BE2C (cell line): ENCODE data around the gene ZNF362.

ENCODE experiments used
- DNase-seq: peaks from one replicate; pipeline ENCODE4 v3.0.0-alpha.2; 2020
- H3K27me3 ChIP-seq: fragments of 250-450 bp; sonication (Bioruptor Pico); 2 replicates; pipeline ENCODE4 v1.5.1; 2020; ENCODE audit warnings: mild to moderate bottlenecking
- H3K36me3 ChIP-seq: fragments of 250-450 bp; sonication (Bioruptor Pico); 2 replicates; pipeline ENCODE4 v1.5.1; 2020; ENCODE audit warnings: mild to moderate bottlenecking
- H3K4me1 ChIP-seq: fragments of 250-450 bp; sonication (Bioruptor Pico); 2 replicates; pipeline ENCODE4 v1.5.1; 2020
- H3K4me3 ChIP-seq: 2 replicates; pipeline ENCODE4 v1.5.1; 2011; ENCODE audit warnings: low read depth, low read length
- H3K9me3 ChIP-seq: fragments of 250-450 bp; sonication (Bioruptor Pico); 2 replicates; pipeline ENCODE4 v1.5.1; 2020
- CTCF ChIP-seq: IDR thresholded peaks from 2 replicates; pipeline ENCODE4 v1.5.1; 2012; ENCODE audit warnings: mild to moderate bottlenecking, low read depth, low read length

ZNF362 gene

DNA sequence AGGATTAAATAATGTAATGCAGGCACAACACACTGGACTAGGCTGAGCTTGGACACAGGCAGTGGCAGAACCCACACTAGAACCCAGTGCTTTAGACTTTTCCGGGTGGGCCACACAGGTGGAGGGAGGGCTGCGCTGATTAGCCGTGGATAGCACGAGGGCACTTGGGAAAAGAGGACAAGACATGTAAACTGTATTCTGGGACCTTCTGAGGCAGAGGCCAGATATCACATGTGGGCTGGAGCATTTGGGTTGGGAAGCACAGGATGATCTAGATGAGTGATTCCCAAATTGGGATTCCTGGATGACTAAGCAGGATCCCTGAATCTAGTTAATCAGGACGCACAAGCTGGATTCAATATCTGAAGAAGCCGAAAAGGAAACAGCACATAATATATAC is 84.9 kb downstream of the ZNF362 start:
- no peaks in the 10 kb centered on the region for H3K36me3 ChIP-seq
- peaks cover 9% of the 10 kb centered on the region; the same call in 1 of the 2 replicates for H3K4me1 ChIP-seq
- no peak for TF ChIP-seq CTCF
- H3K4me3 ChIP-seq, result no peak overlapping the region
- H3K27me3 ChIP-seq, result no peaks in the 10 kb centered on the region
- H3K9me3 ChIP-seq, result no peaks in the 10 kb centered on the region
- no peak for DNase-seq

DNA sequence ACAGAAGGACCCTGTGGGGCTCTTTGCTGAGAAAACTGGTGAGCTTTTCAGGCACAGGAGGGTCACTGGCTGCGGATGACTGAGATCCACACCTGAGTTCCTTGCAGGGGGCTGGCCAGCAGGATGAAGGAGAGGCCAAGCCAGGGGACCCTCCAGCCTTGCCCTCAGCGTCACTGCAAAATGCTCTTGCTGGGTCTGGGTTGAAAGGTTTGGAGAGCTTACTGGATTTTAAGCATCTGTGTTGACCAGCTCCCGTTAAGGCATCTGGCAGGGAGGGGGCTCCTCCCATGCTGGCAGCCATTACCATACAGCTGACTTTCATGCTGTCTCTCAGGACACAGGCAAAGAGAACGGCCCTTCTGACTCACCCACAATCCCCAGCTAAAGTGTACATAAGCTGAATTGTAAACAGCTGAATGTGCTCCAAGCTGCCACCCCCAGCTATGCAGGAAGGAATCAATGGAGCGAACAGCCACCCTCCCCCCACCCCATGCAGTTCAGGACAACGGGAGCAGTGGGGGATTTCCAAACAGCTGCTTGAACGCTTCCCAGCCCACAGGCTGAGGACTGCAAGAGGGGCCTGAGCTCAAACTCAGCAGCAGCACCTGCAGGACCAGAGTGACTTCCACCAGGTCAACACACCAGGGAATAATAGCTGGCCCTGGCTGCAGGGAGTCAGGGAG is 85.9 kb downstream of the ZNF362 start:
- H3K4me1 ChIP-seq, result peaks cover 9% of the 10 kb centered on the region; the same call in 1 of the 2 replicates
- H3K27me3 ChIP-seq, result no peaks in the 10 kb centered on the region
- TF ChIP-seq CTCF, result no peak
- H3K4me3 ChIP-seq, result no peak overlapping the region
- H3K9me3 ChIP-seq, result no peaks in the 10 kb centered on the region
- no peaks in the 10 kb centered on the region for H3K36me3 ChIP-seq
- peak; percentile 43 for DNase-seq

- no peaks in the 10 kb centered on the region for H3K9me3 ChIP-seq
- peaks cover 9% of the 10 kb centered on the region; the same call in 1 of the 2 replicates for H3K4me1 ChIP-seq
- no peaks in the 10 kb centered on the region for H3K36me3 ChIP-seq
- no peak for TF ChIP-seq CTCF
- no peaks in the 10 kb centered on the region for H3K27me3 ChIP-seq
- H3K4me3 ChIP-seq, result no peak overlapping the region
- DNase-seq, result no peak
Measured at GRCh38 chr1:33343539-33343938, 87.2 kb downstream of the ZNF362 start.

- DNase-seq, result no peak
- Histone ChIP-seq H3K4me3 (no peak overlapping the region), H3K4me1 (peaks cover 9% of the 10 kb centered on the region; the same call in 1 of the 2 replicates), H3K27me3 (no peaks in the 10 kb centered on the region), H3K36me3 (no peaks in the 10 kb centered on the region), H3K9me3 (no peaks in the 10 kb centered on the region)
- no peak for TF ChIP-seq CTCF
Measured at GRCh38 chr1:33344896-33345560, 88.7 kb downstream of the ZNF362 start.

- no peak for TF ChIP-seq CTCF
- H3K27me3 ChIP-seq, result no peaks in the 10 kb centered on the region
- no peak for DNase-seq
- no peaks in the 10 kb centered on the region for H3K9me3 ChIP-seq
- H3K36me3 ChIP-seq, result no peaks in the 10 kb centered on the region
- peaks cover 9% of the 10 kb centered on the region; the same call in 1 of the 2 replicates for H3K4me1 ChIP-seq
- no peak overlapping the region for H3K4me3 ChIP-seq
Measured at GRCh38 chr1:33346533-33346926, 90.2 kb downstream of the ZNF362 start.

DNA sequence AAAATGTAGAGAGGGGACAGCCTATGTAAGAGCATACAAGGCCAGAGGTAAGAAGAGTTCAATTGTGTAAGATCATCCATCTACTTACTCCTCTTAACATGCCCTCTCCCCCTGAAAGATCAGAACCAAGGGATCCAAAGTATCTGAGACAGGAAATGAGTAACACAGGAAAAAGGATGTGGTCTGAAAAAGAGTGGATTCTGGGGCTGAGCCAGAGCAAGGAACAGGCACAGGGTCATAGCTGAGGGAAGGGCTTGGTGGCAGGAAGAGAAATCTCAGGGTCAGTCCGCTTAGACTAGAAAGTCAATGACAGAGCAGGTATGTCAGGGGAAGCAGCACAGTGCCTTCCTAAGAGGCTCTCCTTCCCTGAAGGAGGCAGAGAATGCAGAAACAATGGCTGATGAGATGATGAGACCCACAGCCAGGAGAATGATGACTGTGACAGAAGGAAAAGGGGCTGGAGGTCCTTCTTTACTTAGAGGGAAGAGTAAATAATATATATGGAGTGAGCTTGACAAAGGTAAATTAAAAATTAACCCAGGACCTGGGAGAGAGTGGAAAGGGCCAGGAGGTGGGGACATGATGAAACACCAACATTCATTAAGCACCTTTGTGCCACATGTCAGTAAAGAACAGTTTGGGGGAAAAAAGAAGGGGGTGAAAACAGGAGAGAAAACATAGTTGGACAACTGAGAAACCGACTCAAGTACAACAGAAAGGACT is 90.8 kb downstream of the ZNF362 start:
- Histone ChIP-seq H3K4me1 (peaks cover 5% of the 10 kb centered on the region; the same call in 1 of the 2 replicates), H3K36me3 (no peaks in the 10 kb centered on the region), H3K27me3 (no peaks in the 10 kb centered on the region), H3K4me3 (peak overlapping the region; percentile 73), H3K9me3 (no peaks in the 10 kb centered on the region)
- DNase-seq, result no peak
- TF ChIP-seq CTCF, result no peak
